Immature natural killer cell (primary cell): ENCODE measurements around the gene ZBTB11. TPM values are rescaled to one million over a fixed set of nuclear protein-coding genes. Genes with fewer than 3 reads are reported as not detected.
"Not testable (repeated sequence)": the region's sequence is repeated elsewhere in the genome, so short reads cannot be mapped to it uniquely, and the experiment has no call there.

Experiments
- DNase-seq, 3 donors: peaks; one replicate each; pipeline ENCODE4 v3.0.0; 2022; ENCODE audit warnings: mixed read lengths in 1 of 3
- H3K27ac Mint-ChIP-seq, 6 donors: one replicate each; pipeline ENCODE4 v1.8.0; 2020; ENCODE audit warnings: mixed read lengths in 6 of 6, mild to moderate bottlenecking in 5 of 6, inconsistent platforms in 4 of 6, moderate library complexity in 3 of 6
- H3K27me3 Mint-ChIP-seq, 3 donors: one replicate each; pipeline ENCODE4 v1.8.0; 2020 to 2021; ENCODE audit warnings: low read depth in 3 of 3, mild to moderate bottlenecking in 3 of 3, mixed read lengths in 3 of 3, moderate library complexity in 3 of 3, inconsistent platforms in 1 of 3
- H3K36me3 Mint-ChIP-seq, 3 donors: one replicate each; pipeline ENCODE4 v1.8.0; 2020; ENCODE audit warnings: mixed read lengths in 3 of 3, inconsistent platforms in 2 of 3, mild to moderate bottlenecking in 2 of 3
- H3K4me1 Mint-ChIP-seq, 2 donors: one replicate each; pipeline ENCODE4 v1.8.0; 2020; ENCODE audit warnings: inconsistent platforms in 2 of 2, mild to moderate bottlenecking in 2 of 2, mixed read lengths in 2 of 2, moderate library complexity in 1 of 2
- H3K4me3 Mint-ChIP-seq, 5 donors: one replicate each; pipeline ENCODE4 v1.8.0; 2020; ENCODE audit warnings: mild to moderate bottlenecking in 5 of 5, mixed read lengths in 5 of 5, inconsistent platforms in 3 of 5, moderate library complexity in 3 of 5
- H3K9me3 Mint-ChIP-seq, 6 donors: one replicate each; pipeline ENCODE4 v1.8.0; 2020; ENCODE audit warnings: mild to moderate bottlenecking in 6 of 6, mixed read lengths in 6 of 6, inconsistent platforms in 4 of 6, moderate library complexity in 3 of 6
- polyA plus RNA-seq, 3 donors: library from polyadenylated mRNA; unstranded; fragments of 300-500 nt; fragmentation: Illumina TruSeq; gene quantifications; one replicate each; pipeline ENCODE4 v1.2.3, GENCODE V29; 2021

ZBTB11 gene
- polyA plus RNA-seq, 3 donors from 2014 or later: 6.4 to 19.2 (median 12.5) TPM

GRCh38 chr3:101634591-101635196, 42.2 kb downstream of the ZBTB11 start:
- peak overlapping the region in 1 of 6 donors; percentile 49 for H3K27ac Mint-ChIP-seq
- H3K36me3 Mint-ChIP-seq: peaks cover 0 to 4% (median 0%) of the 10 kb centered on the region in 3 donors
- no peak overlapping the region for H3K4me3 Mint-ChIP-seq
- DNase-seq: no peak
- no peaks in the 10 kb centered on the region for H3K9me3 Mint-ChIP-seq
- peaks cover 3 to 6% of the 10 kb centered on the region in 2 donors for H3K4me1 Mint-ChIP-seq
- H3K27me3 Mint-ChIP-seq: no peaks in the 10 kb centered on the region

GRCh38 chr3:101633186-101633585, 43.7 kb downstream of the ZBTB11 start:
- Mint-ChIP-seq H3K4me1 (peaks cover 3 to 6% of the 10 kb centered on the region in 2 donors), H3K4me3 (no peak overlapping the region), H3K27ac (peak overlapping the region in 1 of 6 donors; percentile 38), H3K27me3 (no peaks in the 10 kb centered on the region), H3K9me3 (no peaks in the 10 kb centered on the region), H3K36me3 (no peaks in the 10 kb centered on the region)
- DNase-seq: no peak

GRCh38 chr3:101632586-101632985, 44.3 kb downstream of the ZBTB11 start:
- peaks cover 3 to 6% of the 10 kb centered on the region in 2 donors for H3K4me1 Mint-ChIP-seq
- no peak for DNase-seq
- H3K36me3 Mint-ChIP-seq: no peaks in the 10 kb centered on the region
- no peak overlapping the region for H3K27ac Mint-ChIP-seq
- H3K27me3 Mint-ChIP-seq: no peaks in the 10 kb centered on the region
- H3K4me3 Mint-ChIP-seq: no peak overlapping the region
- no peaks in the 10 kb centered on the region for H3K9me3 Mint-ChIP-seq

- H3K27ac Mint-ChIP-seq: not testable (repeated sequence)
Observed at GRCh38 chr3:101631959-101632358, 45.0 kb downstream of the ZBTB11 start.

GRCh38 chr3:101631098-101631796, 45.7 kb downstream of the ZBTB11 start:
- no peak overlapping the region for H3K27ac Mint-ChIP-seq
- no peak for DNase-seq
- no peaks in the 10 kb centered on the region for H3K9me3 Mint-ChIP-seq
- H3K36me3 Mint-ChIP-seq: no peaks in the 10 kb centered on the region
- H3K4me3 Mint-ChIP-seq: no peak overlapping the region
- H3K27me3 Mint-ChIP-seq: no peaks in the 10 kb centered on the region
- peaks cover under 1 to 3% of the 10 kb centered on the region in 2 donors for H3K4me1 Mint-ChIP-seq

More at GRCh38 chr3:101631959-101632358, 45.0 kb downstream of the ZBTB11 start:
- not testable (repeated sequence) for DNase-seq, H3K36me3 Mint-ChIP-seq, H3K4me1 Mint-ChIP-seq, H3K4me3 Mint-ChIP-seq, H3K27me3 Mint-ChIP-seq, H3K9me3 Mint-ChIP-seq

GRCh38 chr3:101629219-101629618, 47.7 kb downstream of the ZBTB11 start:
- Mint-ChIP-seq H3K4me1 (no peaks in the 10 kb centered on the region), H3K27ac (no peak overlapping the region), H3K9me3 (no peaks in the 10 kb centered on the region), H3K36me3 (peaks cover 0 to 5% (median 0%) of the 10 kb centered on the region in 3 donors), H3K4me3 (no peak overlapping the region), H3K27me3 (no peaks in the 10 kb centered on the region)
- no peak for DNase-seq

GRCh38 chr3:101625879-101626278, 51.1 kb downstream of the ZBTB11 start:
- H3K27ac Mint-ChIP-seq: no peak overlapping the region
- no peaks in the 10 kb centered on the region for H3K9me3 Mint-ChIP-seq
- H3K4me1 Mint-ChIP-seq: no peaks in the 10 kb centered on the region
- H3K36me3 Mint-ChIP-seq: peaks cover 0 to 5% (median 0%) of the 10 kb centered on the region in 3 donors
- H3K27me3 Mint-ChIP-seq: no peaks in the 10 kb centered on the region
- DNase-seq: no peak
- H3K4me3 Mint-ChIP-seq: no peak overlapping the region

GRCh38 chr3:101624857-101625256, 52.1 kb downstream of the ZBTB11 start:
- Mint-ChIP-seq H3K9me3 (no peaks in the 10 kb centered on the region), H3K27me3 (no peaks in the 10 kb centered on the region), H3K27ac (no peak overlapping the region), H3K4me1 (no peaks in the 10 kb centered on the region), H3K36me3 (peaks cover 0 to 5% (median 0%) of the 10 kb centered on the region in 3 donors), H3K4me3 (no peak overlapping the region)
- DNase-seq: no peak

- no peak overlapping the region for H3K4me3 Mint-ChIP-seq
- H3K27me3 Mint-ChIP-seq: no peaks in the 10 kb centered on the region
- DNase-seq: no peak
- no peaks in the 10 kb centered on the region for H3K4me1 Mint-ChIP-seq
- H3K27ac Mint-ChIP-seq: no peak overlapping the region
- H3K9me3 Mint-ChIP-seq: no peaks in the 10 kb centered on the region
- H3K36me3 Mint-ChIP-seq: peaks cover 0 to 5% (median 0%) of the 10 kb centered on the region in 3 donors
Observed at GRCh38 chr3:101623656-101624055, 53.3 kb downstream of the ZBTB11 start.

- Mint-ChIP-seq H3K27ac (no peak overlapping the region), H3K4me1 (no peaks in the 10 kb centered on the region), H3K36me3 (peaks cover 0 to under 1% (median 0%) of the 10 kb centered on the region in 3 donors)
Observed at GRCh38 chr3:101619734-101620133, 57.2 kb downstream of the ZBTB11 start.

GRCh38 chr3:101618726-101619125, 58.2 kb downstream of the ZBTB11 start:
- Mint-ChIP-seq H3K27ac (no peak overlapping the region), H3K4me1 (no peaks in the 10 kb centered on the region), H3K27me3 (no peaks in the 10 kb centered on the region), H3K9me3 (no peaks in the 10 kb centered on the region), H3K36me3 (no peaks in the 10 kb centered on the region), H3K4me3 (no peak overlapping the region)
- no peak for DNase-seq

More at GRCh38 chr3:101619734-101620133, 57.2 kb downstream of the ZBTB11 start:
- Mint-ChIP-seq H3K4me3 (no peak overlapping the region), H3K9me3 (no peaks in the 10 kb centered on the region), H3K27me3 (no peaks in the 10 kb centered on the region)
- no peak for DNase-seq

- H3K4me3 Mint-ChIP-seq: no peak overlapping the region
- H3K27me3 Mint-ChIP-seq: no peaks in the 10 kb centered on the region
- H3K27ac Mint-ChIP-seq: no peak overlapping the region
- no peaks in the 10 kb centered on the region for H3K36me3 Mint-ChIP-seq
- no peaks in the 10 kb centered on the region for H3K9me3 Mint-ChIP-seq
- no peaks in the 10 kb centered on the region for H3K4me1 Mint-ChIP-seq
- no peak for DNase-seq
Observed at GRCh38 chr3:101617478-101617877, 59.5 kb downstream of the ZBTB11 start.

GRCh38 chr3:101615525-101615924, 61.4 kb downstream of the ZBTB11 start:
- Mint-ChIP-seq H3K4me3 (no peak overlapping the region), H3K4me1 (no peaks in the 10 kb centered on the region), H3K27ac (no peak overlapping the region), H3K27me3 (no peaks in the 10 kb centered on the region), H3K9me3 (no peaks in the 10 kb centered on the region), H3K36me3 (no peaks in the 10 kb centered on the region)
- no peak for DNase-seq

- H3K4me3 Mint-ChIP-seq, H3K36me3 Mint-ChIP-seq, H3K9me3 Mint-ChIP-seq, H3K27me3 Mint-ChIP-seq, H3K4me1 Mint-ChIP-seq, DNase-seq: not testable (repeated sequence)
- peak overlapping the region in 1 of 6 donors; percentile 64 for H3K27ac Mint-ChIP-seq
Observed at GRCh38 chr3:101613014-101613413, 63.9 kb downstream of the ZBTB11 start.
